GM12878 (cell line): ENCODE data around the gene BMAL1. TPM values are rescaled to one million over a fixed set of nuclear protein-coding genes. Genes with fewer than 3 reads are reported as not detected.

Source experiments
- ASH2L ChIP-seq: fragments of 300-600, 200-600 bp; sonication (generic); IDR thresholded peaks from 2 replicates; pipeline ENCODE4 v1.6.1; 2017; ENCODE audit warnings: low read depth, mild to moderate bottlenecking, borderline replicate concordance
- CEBPB ChIP-seq, 2 experiments: fragments of 150-350 bp in 1 of 2; IDR thresholded peaks; 2 replicates each; pipeline ENCODE4 v1.6.1; 2012 to 2014; ENCODE audit warnings: low read depth in 2 of 2, low read length in 2 of 2, borderline replicate concordance in 1 of 2, inconsistent platforms in 1 of 2
- CHD2 ChIP-seq: IDR thresholded peaks from 2 replicates; pipeline ENCODE4 v1.6.1; 2011; ENCODE audit warnings: low read depth, low read length, improper control_type of control experiment, borderline replicate concordance
- CUX1 ChIP-seq: IDR thresholded peaks from 2 replicates; pipeline ENCODE4 v1.6.1; 2012; ENCODE audit warnings: improper control_type of control experiment, low read depth, low read length; ENCODE audit not compliant: insufficient replicate concordance
- ETV6 ChIP-seq, 2 experiments: fragments of 450-650 bp in 1 of 2; IDR thresholded peaks in 1 of 2; conservative IDR thresholded peaks in 1 of 2; 2 replicates each; pipeline ENCODE4 v1.6.1; 2014; ENCODE audit warnings: antibody characterized with exemption in 1 of 2, borderline replicate concordance in 1 of 2, low read depth in 1 of 2, mild to moderate bottlenecking in 1 of 2, moderate library complexity in 1 of 2
- GATAD2B ChIP-seq: fragments of 450-650 bp; conservative IDR thresholded peaks from 2 replicates; pipeline ENCODE4 v1.6.1; 2017; ENCODE audit warnings: low read depth, mild to moderate bottlenecking, moderate library complexity
- HDAC6 ChIP-seq: fragments of 200-600 bp; sonication (generic); IDR thresholded peaks from one replicate; pipeline ENCODE4 v1.8.0; 2017; ENCODE audit warnings: antibody characterized with exemption; ENCODE audit not compliant: unreplicated experiment
- JUNB ChIP-seq: IDR thresholded peaks from 2 replicates; pipeline ENCODE4 v1.6.1; 2016; ENCODE audit warnings: antibody characterized with exemption, mild to moderate bottlenecking
- JUND ChIP-seq: IDR thresholded peaks from 2 replicates; pipeline ENCODE4 v1.6.1; 2012; ENCODE audit warnings: low read depth, mild to moderate bottlenecking, low read length, improper control_type of control experiment, moderate library complexity
- KAT2A ChIP-seq: conservative IDR thresholded peaks from 2 replicates; pipeline ENCODE4 v1.6.1; 2011; ENCODE audit warnings: low read depth, low read length; ENCODE audit not compliant: control insufficient read depth
- KDM1A ChIP-seq: fragments of 200-600 bp; sonication (generic); IDR thresholded peaks from 2 replicates; pipeline ENCODE4 v1.6.1; 2016; ENCODE audit warnings: borderline replicate concordance
- NBN ChIP-seq: fragments of 450-650 bp; IDR thresholded peaks from 2 replicates; pipeline ENCODE4 v1.6.1; 2016
- NFIC ChIP-seq: IDR thresholded peaks from 2 replicates; pipeline ENCODE4 v1.6.1; 2012; ENCODE audit warnings: low read depth, mild to moderate bottlenecking, inconsistent platforms, low read length, moderate library complexity
- NKRF ChIP-seq: fragments of 450-650 bp; conservative IDR thresholded peaks from 2 replicates; pipeline ENCODE4 v1.6.1; 2017; ENCODE audit warnings: mild to moderate bottlenecking, moderate library complexity
- NR2C1 ChIP-seq: fragments of 450-650 bp; IDR thresholded peaks from 2 replicates; pipeline ENCODE4 v1.6.1; 2017; ENCODE audit warnings: antibody characterized with exemption, mild to moderate bottlenecking, moderate library complexity
- PAX5 ChIP-seq: IDR thresholded peaks from 2 replicates; pipeline ENCODE4 v1.6.1; 2011; ENCODE audit warnings: low read depth, low read length, borderline replicate concordance
- SMAD1 ChIP-seq: fragments of 450-650 bp; IDR thresholded peaks from 2 replicates; pipeline ENCODE4 v1.6.1; 2018; ENCODE audit warnings: mild to moderate bottlenecking, low read depth; ENCODE audit not compliant: partially characterized antibody
- SMAD5 ChIP-seq: IDR thresholded peaks from 2 replicates; pipeline ENCODE4 v1.6.1; 2016; ENCODE audit warnings: antibody characterized with exemption, low read depth
- STAT1 ChIP-seq: fragments of 450-650 bp; conservative IDR thresholded peaks from 2 replicates; pipeline ENCODE4 v1.6.1; 2014; ENCODE audit warnings: antibody characterized with exemption, mild to moderate bottlenecking
- SUZ12 ChIP-seq: fragments of 200-600 bp; sonication (generic); IDR thresholded peaks from one replicate; pipeline ENCODE4 v1.6.1; 2018; ENCODE audit warnings: antibody characterized with exemption, mild to moderate bottlenecking; ENCODE audit not compliant: unreplicated experiment
- TCF7 ChIP-seq: IDR thresholded peaks from 2 replicates; pipeline ENCODE4 v1.6.1; 2014; ENCODE audit warnings: antibody characterized with exemption, borderline replicate concordance
- ZBTB4 ChIP-seq: fragments of 450-650 bp; formaldehyde crosslinking; IDR thresholded peaks from 2 replicates; pipeline ENCODE4 v1.4.0; 2022; ENCODE audit warnings: mild to moderate bottlenecking, moderate library complexity
- polyA plus RNA-seq, 11 experiments: library from polyadenylated mRNA; depleted of rRNA in 4 of 11; unstranded in 6 of 11; stranded (reverse) in 5 of 11; fragments of >200 nt; fragmentation: Nextera tagmentation in 4 of 11; fragmentation: Illumina TruSeq in 1 of 11; extraction: Ambion mirVana in 4 of 11; extraction: Trizol in 1 of 11; gene quantifications; 1 replicate in 1 of 11; 2 replicates in 10 of 11; pipeline versions ENCODE4 v1.2.1 to v1.2.3, GENCODE V29; 2011 to 2016; ENCODE audit warnings: inconsistent platforms in 2 of 11, missing spikeins in 2 of 11, low read depth in 1 of 11
- total RNA-seq, 4 experiments: library from RNA; depleted of rRNA in 3 of 4; stranded (reverse); fragments of >200 nt in 3 of 4; fragmentation: Illumina TruSeq in 1 of 4; extraction: Trizol in 1 of 4; gene quantifications; 2 replicates each; pipeline versions ENCODE4 v1.2.1 to v1.2.3, GENCODE V29; 2013 to 2021

The BMAL1 gene
- total and polyA plus RNA-seq, 10 of the 15 experiments (the other 5 are each of a cell fraction or from before 2014, with no cell fraction given) = 3.5 to 40.6 (median 13.6) TPM

- no peak for TF ChIP-seq CUX1
- TF ChIP-seq NBN = peak; percentile 57; the same call in 1 of the 2 replicates
- no peak for TF ChIP-seq ASH2L
- no peak for TF ChIP-seq SUZ12
- TF ChIP-seq KAT2A = no peak
- TF ChIP-seq PAX5 = 0 out of 2 replicates have a peak, but pooled peaks have one; percentile 47
- TF ChIP-seq CHD2 = no peak
- no peak for TF ChIP-seq JUNB
- TF ChIP-seq GATAD2B = no peak
- no peak for TF ChIP-seq ZBTB4 (CRISPR knock-in tag)
- TF ChIP-seq NKRF = no peak
- TF ChIP-seq SMAD5 = no peak
- TF ChIP-seq STAT1 = no peak
- no peak for TF ChIP-seq TCF7
- TF ChIP-seq NR2C1 = no peak
- no peak for TF ChIP-seq ETV6 (conservative IDR thresholded peaks at IDR 0.05 in 1 of 2, IDR thresholded peaks at IDR 0.05 in 1 of 2; ENCODE audit: borderline replicate concordance in 1 of 2, low read depth in 1 of 2)
- TF ChIP-seq NFIC = no peak
- no peak for TF ChIP-seq SMAD1
- TF ChIP-seq HDAC6 = no peak
- TF ChIP-seq KDM1A = no peak
- TF ChIP-seq CEBPB (IDR thresholded peaks at IDR 0.05; ENCODE audit: borderline replicate concordance in 1 of 2, low read depth in 2 of 2, low read length in 2 of 2) = no peak
- TF ChIP-seq JUND = no peak
Measured at GRCh38 chr11:13343067-13343466, 65.5 kb downstream of the BMAL1 start (continued).
